Measurements from ENCODE around the gene SPAG8.

Gene SPAG8

DNA sequence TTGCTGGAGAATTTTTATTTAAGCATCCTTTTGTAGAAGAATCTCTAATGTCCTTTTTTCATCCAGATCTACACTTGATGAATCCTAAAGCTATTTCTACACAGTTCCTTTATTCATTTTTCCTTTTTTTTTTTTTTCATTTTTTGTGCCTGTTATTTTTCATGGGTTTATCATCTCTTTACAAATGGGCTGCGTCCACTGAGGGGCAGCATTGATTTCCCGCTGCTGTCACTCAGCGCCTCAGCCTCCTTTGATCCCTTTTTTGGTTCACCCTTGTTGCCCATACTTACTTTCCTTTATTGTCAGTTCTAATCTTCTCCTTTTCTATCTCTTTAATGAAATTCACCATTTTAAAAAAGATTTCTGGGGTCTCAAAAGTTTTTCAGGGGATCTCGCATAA, 52.3 kb downstream of the SPAG8 start:
- H3K4me3 ChIP-seq (ENCODE audit: control insufficient read depth, low read depth, low read length) = no peak overlapping the region
- DNase-seq (ENCODE audit: low read depth) = no peak
- TF ChIP-seq, protein P1, sequence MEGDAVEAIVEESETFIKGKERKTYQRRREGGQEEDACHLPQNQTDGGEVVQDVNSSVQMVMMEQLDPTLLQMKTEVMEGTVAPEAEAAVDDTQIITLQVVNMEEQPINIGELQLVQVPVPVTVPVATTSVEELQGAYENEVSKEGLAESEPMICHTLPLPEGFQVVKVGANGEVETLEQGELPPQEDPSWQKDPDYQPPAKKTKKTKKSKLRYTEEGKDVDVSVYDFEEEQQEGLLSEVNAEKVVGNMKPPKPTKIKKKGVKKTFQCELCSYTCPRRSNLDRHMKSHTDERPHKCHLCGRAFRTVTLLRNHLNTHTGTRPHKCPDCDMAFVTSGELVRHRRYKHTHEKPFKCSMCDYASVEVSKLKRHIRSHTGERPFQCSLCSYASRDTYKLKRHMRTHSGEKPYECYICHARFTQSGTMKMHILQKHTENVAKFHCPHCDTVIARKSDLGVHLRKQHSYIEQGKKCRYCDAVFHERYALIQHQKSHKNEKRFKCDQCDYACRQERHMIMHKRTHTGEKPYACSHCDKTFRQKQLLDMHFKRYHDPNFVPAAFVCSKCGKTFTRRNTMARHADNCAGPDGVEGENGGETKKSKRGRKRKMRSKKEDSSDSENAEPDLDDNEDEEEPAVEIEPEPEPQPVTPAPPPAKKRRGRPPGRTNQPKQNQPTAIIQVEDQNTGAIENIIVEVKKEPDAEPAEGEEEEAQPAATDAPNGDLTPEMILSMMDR (IDR thresholded peaks at IDR 0.05; ENCODE audit: control insufficient read depth, insufficient read depth, low read depth, low read length, missing control alignments) = no peak
